ENCODE results near the gene AAMP.
"Not testable (repeated sequence)": the region's sequence is repeated elsewhere in the genome, so short reads cannot be mapped to it uniquely, and the experiment has no call there.

GRCh38 chr2:218273214-218273907 is 3.4 kb upstream of the AAMP start:
- TF ChIP-seq TAF1 (conservative IDR thresholded peaks at IDR 0.05); CTCF (IDR thresholded peaks at IDR 0.05; ENCODE audit: low read depth, low read length, missing input control); GABPA (IDR thresholded peaks at IDR 0.05 in 1 of 2, conservative IDR thresholded peaks at IDR 0.05 in 1 of 2); HNF4A (conservative IDR thresholded peaks at IDR 0.05); HNF4G (IDR thresholded peaks at IDR 0.05); SP1 (IDR thresholded peaks at IDR 0.05); YY1 (IDR thresholded peaks at IDR 0.05); JUND (IDR thresholded peaks at IDR 0.05); RAD21 (IDR thresholded peaks at IDR 0.05): not testable (repeated sequence)
- TF ChIP-seq, protein P1, sequence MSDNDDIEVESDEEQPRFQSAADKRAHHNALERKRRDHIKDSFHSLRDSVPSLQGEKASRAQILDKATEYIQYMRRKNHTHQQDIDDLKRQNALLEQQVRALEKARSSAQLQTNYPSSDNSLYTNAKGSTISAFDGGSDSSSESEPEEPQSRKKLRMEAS (IDR thresholded peaks at IDR 0.05) = not testable (repeated sequence)
- TF ChIP-seq, protein P2, sequence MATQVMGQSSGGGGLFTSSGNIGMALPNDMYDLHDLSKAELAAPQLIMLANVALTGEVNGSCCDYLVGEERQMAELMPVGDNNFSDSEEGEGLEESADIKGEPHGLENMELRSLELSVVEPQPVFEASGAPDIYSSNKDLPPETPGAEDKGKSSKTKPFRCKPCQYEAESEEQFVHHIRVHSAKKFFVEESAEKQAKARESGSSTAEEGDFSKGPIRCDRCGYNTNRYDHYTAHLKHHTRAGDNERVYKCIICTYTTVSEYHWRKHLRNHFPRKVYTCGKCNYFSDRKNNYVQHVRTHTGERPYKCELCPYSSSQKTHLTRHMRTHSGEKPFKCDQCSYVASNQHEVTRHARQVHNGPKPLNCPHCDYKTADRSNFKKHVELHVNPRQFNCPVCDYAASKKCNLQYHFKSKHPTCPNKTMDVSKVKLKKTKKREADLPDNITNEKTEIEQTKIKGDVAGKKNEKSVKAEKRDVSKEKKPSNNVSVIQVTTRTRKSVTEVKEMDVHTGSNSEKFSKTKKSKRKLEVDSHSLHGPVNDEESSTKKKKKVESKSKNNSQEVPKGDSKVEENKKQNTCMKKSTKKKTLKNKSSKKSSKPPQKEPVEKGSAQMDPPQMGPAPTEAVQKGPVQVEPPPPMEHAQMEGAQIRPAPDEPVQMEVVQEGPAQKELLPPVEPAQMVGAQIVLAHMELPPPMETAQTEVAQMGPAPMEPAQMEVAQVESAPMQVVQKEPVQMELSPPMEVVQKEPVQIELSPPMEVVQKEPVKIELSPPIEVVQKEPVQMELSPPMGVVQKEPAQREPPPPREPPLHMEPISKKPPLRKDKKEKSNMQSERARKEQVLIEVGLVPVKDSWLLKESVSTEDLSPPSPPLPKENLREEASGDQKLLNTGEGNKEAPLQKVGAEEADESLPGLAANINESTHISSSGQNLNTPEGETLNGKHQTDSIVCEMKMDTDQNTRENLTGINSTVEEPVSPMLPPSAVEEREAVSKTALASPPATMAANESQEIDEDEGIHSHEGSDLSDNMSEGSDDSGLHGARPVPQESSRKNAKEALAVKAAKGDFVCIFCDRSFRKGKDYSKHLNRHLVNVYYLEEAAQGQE (IDR thresholded peaks at IDR 0.05) = not testable (repeated sequence)
- TF ChIP-seq, protein P3, sequence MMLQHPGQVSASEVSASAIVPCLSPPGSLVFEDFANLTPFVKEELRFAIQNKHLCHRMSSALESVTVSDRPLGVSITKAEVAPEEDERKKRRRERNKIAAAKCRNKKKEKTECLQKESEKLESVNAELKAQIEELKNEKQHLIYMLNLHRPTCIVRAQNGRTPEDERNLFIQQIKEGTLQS (IDR thresholded peaks at IDR 0.05) = not testable (repeated sequence)
